Measurements from ENCODE around the gene ACTN4.

- TF ChIP-seq EZH2 (IDR thresholded peaks at IDR 0.05) (no peak), POLR2AphosphoS5 (IDR thresholded peaks at IDR 0.05; ENCODE audit: borderline replicate concordance, low read depth, low read length) (no peak)
These were observed 119.0 kb downstream of the ACTN4 start for GRCh38 chr19:38766276-38767047.

All from SK-N-MC (cell line).